ENCODE measurements around the gene KCNMB2.
"Not testable (repeated sequence)": the region's sequence is repeated elsewhere in the genome, so short reads cannot be mapped to it uniquely, and the experiment has no call there.

KCNMB2 gene

DNA sequence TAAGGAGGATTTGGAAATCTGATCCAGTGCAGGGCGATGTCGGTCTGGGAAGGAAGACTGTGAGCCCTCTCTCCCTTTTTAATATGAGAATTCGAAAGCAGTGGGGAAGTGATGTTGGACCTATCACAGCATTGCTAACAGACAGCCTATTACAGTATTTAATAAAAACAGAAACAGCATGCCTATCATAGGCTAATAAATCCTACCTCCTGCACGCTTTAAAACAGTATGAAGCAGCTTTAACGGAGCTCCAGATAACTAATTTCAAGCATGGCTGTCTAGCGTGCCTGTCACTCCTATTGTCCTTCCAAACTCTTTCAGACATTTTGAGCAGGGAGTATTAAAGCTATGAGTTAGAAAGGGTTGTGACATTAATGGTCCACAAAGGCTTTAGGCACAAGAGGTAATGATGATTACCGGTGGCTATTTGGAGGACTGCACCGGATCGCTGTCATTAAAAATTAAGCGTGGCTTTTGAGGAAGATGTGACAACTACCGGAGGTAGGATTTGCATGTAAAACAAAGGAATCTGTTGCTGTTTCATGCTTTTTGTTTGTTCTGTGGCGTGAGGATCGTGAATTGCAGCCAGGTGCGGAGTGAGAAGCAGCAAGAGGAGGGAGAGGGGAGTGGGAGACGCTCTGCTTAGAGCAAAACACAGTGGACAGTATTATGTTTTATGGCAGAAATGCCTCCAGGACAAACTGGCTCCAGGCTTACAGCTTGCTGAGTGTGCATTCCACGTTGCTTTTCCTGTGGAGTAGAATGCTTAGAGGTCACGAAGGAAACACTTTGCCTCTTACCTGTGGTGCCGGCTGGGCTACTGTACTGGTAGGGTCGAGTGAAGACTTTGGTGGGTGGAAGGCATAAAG, at the start of gene KCNMB2:
KCNMB2 (plus strand) TSS at position 226 of the 869 bp plus-strand sequence.
- DNase-seq = no peak

DNA sequence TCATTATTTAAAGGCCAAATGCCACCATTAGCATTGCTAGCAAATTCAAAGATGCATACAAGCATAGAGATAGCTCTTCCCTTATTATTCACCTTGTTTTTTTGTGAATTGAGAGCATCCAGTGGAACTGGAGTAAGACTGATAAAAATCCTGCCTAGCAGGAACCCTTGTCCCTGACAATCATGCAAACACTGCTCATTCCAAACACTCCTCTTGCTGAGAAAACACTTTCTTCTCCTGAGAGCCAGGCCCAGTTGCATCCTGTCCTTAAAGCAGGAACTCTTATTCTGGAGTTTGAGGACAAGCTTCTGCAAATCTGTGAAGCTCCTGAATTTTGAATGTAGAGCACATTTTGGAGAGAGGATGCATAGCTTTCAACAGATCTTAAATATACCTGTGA, 49.3 kb upstream of the KCNMB2 start:
- DNase-seq = no peak

DNA sequence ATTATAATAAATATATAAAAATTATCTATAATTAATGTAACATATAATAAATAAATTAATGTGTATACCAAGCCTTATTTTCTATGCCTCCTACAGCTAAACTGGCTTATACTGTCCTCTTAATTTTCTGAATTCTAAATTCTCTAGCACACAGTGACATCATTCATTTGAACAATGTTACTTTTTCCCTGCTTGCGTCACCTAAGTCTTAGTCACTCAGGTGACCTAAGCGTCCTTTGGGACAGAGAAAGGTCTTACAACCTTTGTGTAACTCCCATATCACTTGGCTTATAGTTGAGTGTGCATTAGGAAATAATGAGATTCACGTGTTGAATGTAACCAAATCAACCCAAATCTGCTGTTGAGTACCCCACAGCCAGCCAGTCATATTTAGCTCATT, 48.5 kb upstream of the KCNMB2 start:
- no peak for DNase-seq

- no peak for DNase-seq
Observed at GRCh38 chr3:178491751-178492150, 44.5 kb upstream of the KCNMB2 start.

DNA sequence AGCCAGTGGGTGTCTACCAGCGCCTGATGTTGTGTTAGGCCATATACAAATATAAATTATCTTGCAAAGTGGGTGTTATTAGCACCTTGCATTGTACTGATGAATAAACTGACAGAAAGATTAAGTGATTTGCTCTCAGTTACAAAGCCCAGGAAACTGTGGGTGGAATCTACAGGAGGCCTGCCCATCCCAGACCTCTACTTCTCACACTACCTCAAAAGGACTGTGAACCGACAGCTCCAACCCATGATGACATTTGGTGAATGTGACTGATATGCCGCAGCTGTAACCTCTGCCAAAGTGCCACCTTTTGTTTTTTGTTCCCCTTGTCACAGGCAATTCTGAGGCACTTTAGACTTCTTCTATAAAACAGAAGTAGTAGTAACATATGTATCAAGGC, 43.7 kb upstream of the KCNMB2 start:
- no peak for DNase-seq

DNA sequence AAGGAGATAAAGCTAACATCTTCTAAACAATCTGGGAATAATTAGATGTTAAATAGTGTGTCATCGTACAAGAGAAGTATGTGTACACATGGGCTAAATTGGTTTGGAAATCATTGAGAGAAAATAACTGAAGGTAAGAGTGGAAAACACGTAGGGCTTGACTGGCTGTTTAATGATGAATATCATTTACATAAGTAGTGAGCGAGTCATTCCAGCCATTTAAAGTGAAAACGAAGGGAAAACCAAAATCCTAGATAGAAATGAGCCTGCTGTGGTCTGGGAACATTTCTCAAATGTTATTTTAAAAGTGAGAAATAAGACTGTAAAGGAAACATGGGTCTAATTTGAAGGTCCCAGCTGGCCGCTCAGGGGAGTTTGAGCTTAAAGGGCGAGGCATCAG, 41.9 kb upstream of the KCNMB2 start:
- no peak for DNase-seq

GRCh38 chr3:178496911-178497310, 39.3 kb upstream of the KCNMB2 start:
- DNase-seq = no peak

DNA sequence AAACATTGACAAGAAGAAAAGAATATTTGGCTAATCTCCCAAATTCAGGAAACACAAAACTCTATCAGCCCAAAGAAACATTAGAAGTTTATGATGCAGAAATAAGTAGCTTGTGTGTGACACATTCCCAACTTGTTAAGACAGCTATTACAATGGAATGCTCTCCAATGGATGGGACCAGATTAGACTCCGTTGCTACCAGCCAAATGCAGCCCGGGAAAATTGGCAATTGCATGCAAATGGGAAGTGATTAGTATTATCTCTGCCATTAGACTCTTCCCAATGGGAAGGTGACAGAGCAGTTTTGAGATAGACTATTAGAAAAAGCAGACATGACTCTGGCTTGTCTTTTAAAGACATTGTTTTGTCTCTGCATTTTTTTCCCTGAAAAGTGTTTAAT, 37.4 kb upstream of the KCNMB2 start:
- DNase-seq = no peak

DNA sequence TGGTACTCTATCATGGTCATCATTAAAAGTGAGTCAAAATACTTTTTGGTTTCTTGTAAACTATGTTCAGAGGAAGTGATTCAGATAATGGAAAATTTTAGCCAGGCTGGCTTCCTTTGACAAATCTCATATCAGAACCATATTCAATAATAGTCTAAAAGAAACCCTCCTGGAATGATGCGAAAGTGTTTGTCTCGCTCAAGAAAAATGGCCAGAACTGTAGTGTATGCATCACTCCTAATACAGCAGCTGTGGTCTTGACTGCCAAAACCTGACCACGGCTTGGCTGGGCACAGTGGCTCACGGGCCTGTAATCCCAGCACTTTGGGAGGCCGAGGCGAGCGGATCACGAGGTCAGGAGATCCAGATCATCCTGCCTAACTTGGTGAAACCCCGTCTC, 35.6 kb upstream of the KCNMB2 start:
- no peak for DNase-seq

DNA sequence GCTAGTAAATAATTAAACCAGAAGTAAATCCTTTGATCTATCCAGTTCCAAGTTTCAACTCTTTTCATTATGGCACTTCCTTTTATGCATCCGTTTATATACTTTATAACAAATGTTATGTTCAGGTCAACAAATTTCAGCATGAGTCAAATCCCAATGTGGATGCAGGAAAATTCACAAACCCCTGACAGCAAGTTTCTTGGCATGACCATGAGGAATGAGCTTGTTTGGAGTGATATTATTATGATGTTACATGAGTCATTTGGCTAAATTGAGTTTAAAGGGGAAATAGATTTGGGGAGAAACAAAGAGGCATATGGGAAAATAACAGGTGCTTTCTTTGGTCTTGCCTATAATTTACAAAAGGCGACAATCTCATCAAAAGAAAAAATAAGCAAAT, 32.1 kb upstream of the KCNMB2 start:
- DNase-seq = no peak

DNA sequence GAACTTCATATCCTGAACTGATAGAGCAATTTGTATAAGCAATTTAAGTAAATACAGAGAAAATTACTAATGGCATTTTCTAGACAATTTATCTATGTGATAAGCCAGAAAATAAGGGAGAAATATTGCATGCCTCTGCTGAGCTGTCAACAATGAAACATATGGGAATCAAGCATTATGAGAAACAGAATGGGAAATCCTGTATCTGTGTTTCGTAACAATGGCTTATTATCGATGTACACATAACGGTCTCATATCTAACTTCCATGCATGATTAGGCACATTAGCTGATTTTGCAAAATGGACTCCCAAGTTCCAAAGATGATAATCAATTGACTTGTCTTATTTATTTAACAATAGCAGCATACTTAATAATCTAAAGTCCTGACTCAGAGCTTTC, 30.4 kb upstream of the KCNMB2 start:
- DNase-seq = no peak

GRCh38 chr3:178507507-178508442, 28.5 kb upstream of the KCNMB2 start:
- DNase-seq = no peak

GRCh38 chr3:178508443-178508825, 27.8 kb upstream of the KCNMB2 start:
- DNase-seq = no peak

DNA sequence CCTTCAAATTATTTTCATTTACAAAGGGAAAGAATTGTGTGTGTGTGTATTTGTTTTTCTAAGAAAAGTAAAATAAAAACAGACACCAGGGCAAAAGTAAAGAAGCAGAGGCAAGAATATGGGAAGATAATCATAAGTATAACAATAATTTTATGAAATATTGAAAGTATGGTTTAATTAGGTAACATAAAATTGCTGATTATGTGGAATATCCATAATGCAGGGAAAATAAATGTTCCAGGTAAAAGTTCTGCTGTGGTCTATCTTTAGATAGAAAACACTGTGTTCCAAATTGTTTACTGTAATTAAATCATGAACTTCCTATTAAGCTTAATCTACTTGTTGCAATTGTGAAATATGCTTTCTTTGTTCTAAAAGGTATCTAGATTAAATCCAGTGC, 25.7 kb upstream of the KCNMB2 start:
- DNase-seq = no peak

- DNase-seq = no peak
Observed at GRCh38 chr3:178512647-178513046, 23.6 kb upstream of the KCNMB2 start.

DNA sequence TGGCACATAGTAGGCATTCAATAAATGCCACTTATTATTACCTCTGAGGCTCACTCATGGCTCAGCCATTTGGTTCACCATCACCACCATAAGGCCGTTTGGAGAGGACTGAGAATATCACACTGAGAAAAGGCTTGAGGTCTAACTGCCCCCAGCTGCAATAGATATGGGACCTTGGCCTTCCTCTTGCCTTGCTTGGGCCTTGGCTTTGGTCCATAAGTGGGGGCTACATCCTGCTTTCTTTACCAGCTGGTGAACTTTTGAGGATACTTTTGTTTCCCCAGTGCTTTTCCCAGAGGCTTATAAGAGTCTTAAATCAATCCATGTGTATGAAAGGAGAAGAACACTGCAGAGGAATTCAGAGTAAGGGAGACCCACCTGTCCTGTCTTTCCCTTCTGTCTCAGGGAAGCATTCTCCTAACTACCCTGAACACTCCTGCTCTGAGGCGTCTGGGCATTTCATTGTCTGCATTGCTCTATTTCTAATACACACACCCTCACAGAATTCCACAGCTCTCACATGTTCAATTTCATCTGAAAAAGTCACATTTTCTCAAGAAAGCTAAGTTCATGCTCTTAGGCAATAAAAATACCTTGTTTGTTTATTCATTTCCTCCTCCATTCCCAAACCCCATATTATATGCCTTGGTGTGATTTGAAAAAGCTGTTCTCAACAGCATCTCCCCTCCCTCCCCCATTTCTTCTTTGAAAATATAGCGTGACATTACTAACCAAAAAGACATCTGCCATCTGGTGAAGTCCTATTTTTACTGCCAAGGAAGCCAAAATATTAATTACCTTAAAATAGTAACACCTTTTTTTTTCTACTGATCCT, 22.5 kb upstream of the KCNMB2 start:
- no peak for DNase-seq

GRCh38 chr3:178514401-178514800, 21.8 kb upstream of the KCNMB2 start:
- no peak for DNase-seq

DNA sequence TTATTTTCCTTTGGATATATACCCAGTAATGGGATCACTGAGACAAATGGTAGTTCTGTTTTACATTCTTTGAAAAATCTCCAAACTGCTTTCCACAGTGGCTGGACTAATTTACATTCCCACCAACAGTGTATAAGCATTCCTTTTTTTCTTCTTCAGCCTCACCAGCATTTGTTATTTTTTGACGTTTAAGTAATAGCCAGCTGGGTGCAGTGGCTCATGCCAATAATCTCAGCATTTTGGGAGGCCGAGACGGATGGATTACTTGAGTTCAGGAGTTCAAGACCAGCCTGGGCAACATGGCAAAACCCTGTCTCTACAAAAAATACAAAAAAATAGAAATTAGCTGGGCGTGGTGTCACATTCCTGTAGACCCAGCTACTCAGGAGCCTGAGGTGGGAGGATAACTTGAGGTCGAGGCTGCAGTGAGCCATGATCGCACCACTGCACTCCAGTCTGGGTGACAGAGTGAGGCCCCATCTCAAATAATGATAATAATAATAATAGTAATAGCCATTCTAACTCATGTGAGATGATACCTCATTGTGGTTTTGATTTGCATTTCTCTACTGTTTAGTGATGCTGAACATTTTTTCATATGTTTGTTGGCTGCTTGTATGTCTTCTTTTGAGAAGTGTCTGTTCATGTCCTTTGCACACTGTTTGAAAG, 21.0 kb upstream of the KCNMB2 start:
- DNase-seq = not testable (repeated sequence)

GRCh38 chr3:178517665-178518334, 18.4 kb upstream of the KCNMB2 start:
- DNase-seq = no peak

DNA sequence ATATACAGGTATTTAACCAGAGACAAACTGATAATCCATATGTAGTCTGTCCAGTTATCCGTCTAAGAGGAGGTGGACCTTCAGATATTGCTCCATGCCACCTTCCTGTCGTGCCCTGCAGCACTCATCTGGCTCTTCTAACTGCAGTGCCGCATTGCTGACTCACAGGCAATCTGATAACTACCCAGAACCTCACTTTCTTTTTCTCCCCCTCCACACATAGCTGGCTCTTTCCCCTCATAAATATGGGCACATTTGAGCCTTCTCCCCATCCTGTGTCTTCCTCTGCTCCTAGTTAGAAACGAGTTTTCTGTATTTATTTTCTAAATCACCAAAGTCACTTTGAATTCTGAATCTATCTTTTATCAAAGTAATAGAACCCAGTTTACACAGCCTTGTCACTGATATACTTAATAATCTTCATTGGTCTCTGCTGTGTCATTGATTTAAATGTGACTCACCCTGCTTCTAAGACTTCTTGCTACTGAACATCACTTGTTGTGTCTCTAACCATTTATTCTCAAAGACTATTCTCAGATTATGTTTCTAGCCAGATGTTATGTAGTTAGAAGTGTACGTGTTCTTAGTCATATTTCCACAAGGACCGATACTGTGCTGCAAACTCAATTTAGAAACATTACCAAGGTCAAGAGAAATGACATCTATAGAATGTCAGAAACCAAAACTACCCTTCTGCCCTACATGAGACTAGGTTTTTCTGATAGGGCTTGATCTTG, 17.4 kb upstream of the KCNMB2 start:
- DNase-seq = no peak

GRCh38 chr3:178519701-178520100, 16.5 kb upstream of the KCNMB2 start:
- DNase-seq = no peak

All from CD4-positive, alpha-beta T cell treated with Interferon gamma for 1 hour (primary cell).